Dermis microvascular lymphatic vessel endothelial cell (primary cell): ENCODE data around the gene CA10. TPM values are rescaled to one million over a fixed set of nuclear protein-coding genes. Genes with fewer than 3 reads are reported as not detected.
A peak's percentile ranks its signal among the peaks of the same experiment; 100 is the strongest.

Experiments used
- DNase-seq, 2 donors: peaks; one replicate each; pipeline versions ENCODE4 v3.0.0 to v3.0.0-alpha.2; 2010; ENCODE audit warnings: low read depth in 2 of 2
- total RNA-seq: library from RNA; depleted of rRNA; stranded (reverse); fragments of >200 nt; gene quantifications from 2 replicates; pipeline ENCODE4 v1.2.1, GENCODE V29; 2014

The CA10 gene
- total RNA-seq, 1 donor from 2014 or later = not detected

GRCh38 chr17:51769231-51769630 is 389.3 kb downstream of the CA10 start:
- no peak for DNase-seq

GRCh38 chr17:51768706-51769105 is 389.8 kb downstream of the CA10 start:
- DNase-seq = no peak

DNA sequence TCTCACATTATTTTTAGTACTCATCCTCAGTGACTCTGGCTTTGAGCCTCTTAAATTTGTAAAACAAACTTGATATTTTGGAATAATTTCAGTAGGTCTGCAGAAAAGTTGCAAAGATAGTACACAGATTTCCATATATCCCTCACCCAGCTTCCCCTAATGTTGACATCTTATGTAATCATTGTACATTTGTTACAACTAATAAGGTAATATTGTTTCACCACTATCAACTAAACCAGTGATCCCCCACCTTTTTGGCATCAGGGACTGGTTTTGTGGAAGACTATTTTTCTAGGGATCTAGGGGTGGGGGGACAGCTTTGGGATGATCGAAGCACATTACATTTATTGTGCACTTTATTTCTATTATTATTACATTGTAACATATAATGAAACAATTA is 391.2 kb downstream of the CA10 start:
- DNase-seq = no peak

- DNase-seq = no peak
Measured at GRCh38 chr17:51765282-51766135, 393.0 kb downstream of the CA10 start.

GRCh38 chr17:51764387-51764971 is 394.0 kb downstream of the CA10 start:
- peak; percentile 43 to 55 for DNase-seq

DNA sequence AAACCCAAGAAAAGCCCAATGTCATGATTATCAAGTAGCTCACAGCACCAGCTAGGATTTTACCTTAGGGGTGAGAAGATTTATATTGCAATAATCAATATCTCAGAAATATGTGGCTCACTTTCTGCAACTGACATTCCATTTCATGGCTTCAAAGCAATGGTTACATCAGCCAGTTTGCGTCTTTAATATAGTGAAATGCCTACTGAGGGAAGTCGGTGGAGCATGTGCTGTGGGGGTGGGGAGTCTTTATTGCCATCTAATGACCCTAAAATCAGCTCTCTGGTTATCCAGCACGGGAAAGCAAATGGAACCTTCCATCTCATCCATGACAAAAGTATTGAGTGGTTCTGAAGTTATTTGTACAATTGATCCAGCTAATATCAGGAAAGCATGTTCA is 395.5 kb downstream of the CA10 start:
- DNase-seq = no peak

- DNase-seq = no peak
Measured at GRCh38 chr17:51761105-51761504, 397.4 kb downstream of the CA10 start.

DNA sequence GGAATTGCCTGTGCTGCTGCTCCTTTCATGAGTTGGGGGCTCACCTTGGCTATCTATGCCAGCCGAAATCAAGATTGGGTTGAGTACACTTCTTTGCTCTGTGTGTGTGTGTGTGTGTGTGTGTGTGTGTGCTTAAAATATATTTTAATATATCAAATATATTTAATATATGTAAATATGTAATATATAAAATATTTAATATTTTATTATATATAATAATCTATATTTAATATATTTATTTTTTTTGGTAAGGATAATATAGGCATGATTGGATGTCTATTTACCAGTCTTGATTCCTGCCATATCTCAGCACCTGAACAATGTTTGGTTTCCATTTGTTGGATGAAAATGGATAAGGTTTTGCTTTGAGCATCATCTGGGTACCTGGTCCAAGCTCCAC is 399.3 kb downstream of the CA10 start:
- DNase-seq = no peak

GRCh38 chr17:51751072-51751471 is 407.4 kb downstream of the CA10 start:
- DNase-seq = no peak

GRCh38 chr17:51748749-51749604 is 409.5 kb downstream of the CA10 start:
- no peak for DNase-seq

- no peak for DNase-seq
Measured at GRCh38 chr17:51746421-51746820, 412.1 kb downstream of the CA10 start.

GRCh38 chr17:51745993-51746392 is 412.5 kb downstream of the CA10 start:
- no peak for DNase-seq

DNA sequence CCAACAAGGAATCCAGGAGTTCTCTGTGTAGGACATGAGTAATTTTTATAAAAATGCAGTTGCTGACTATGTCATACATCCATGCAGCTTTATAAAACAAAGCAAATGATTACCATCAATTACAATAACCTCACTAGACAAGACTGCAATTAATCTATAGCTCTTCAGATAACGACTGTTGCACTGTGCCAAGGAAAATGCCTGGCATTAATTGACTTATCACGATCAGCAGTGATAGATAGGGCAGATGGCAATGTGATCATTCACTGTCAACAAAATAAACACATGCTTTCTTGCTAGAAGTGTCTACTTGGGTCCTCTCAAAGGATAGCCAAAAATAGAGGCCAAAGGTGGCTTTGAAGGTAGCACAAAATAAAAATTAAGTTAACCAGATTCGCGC is 415.0 kb downstream of the CA10 start:
- no peak for DNase-seq

DNA sequence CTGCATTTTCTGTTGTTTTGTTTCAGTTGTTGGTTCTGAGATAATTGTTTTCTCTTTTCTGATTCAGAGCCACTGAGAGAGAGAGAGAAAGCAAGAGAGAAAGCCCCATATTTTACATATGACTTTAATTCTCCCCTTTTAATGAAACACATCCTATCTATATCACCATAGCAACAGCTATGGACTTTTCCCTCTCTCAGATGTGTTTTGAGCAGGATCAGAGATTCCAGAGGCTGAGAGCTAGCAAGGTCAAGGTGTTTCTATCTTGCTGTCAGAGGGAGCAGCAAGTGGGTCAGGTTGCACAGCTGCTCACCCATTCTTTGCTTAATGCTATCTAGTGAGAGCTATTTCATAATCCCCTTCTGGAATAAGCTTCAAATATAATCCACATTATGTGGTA is 415.9 kb downstream of the CA10 start:
- no peak for DNase-seq

- no peak for DNase-seq
Measured at GRCh38 chr17:51741458-51741857, 417.1 kb downstream of the CA10 start.

GRCh38 chr17:51740531-51740930 is 418.0 kb downstream of the CA10 start:
- DNase-seq = no peak

GRCh38 chr17:51739245-51739886 is 419.1 kb downstream of the CA10 start:
- DNase-seq = no peak

DNA sequence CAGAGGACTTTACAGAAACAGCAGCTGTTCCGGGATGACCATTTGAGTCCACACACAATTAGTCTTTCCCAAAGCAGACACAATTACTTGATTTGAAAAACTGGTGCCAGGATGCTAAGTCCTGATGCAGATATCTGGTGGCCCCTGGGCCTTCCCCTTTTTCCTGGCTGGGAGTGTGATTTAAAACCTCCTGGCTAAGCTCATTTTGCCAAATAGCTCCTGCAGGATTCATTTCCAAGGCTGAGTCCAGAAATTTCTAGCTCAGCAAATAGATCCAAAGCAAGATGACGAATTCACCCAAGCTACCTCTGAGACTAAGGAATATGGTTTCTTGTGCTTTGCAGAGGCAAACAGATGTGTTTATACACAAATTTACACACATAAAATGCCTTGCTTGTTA is 422.2 kb downstream of the CA10 start:
- DNase-seq = no peak

DNA sequence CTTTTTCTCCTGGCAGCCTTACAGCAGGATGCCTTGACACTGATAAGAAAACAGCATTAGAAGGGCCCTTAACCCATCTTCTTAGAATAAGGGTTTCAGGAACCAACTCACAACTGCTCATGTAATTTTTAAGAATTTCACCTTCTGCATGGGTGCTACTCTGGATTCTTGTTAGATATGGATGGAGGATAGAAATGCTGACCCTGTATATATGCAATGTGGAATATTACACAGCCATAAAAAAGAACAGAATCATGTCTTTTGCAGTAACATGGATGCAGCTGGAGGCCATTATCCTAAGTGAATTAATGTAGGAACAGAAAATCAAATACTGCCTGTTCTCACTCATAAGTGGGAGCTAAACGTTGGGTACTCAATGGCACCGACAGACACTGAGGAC is 423.5 kb downstream of the CA10 start:
- DNase-seq = no peak

GRCh38 chr17:51734462-51734861 is 424.1 kb downstream of the CA10 start:
- no peak for DNase-seq

DNA sequence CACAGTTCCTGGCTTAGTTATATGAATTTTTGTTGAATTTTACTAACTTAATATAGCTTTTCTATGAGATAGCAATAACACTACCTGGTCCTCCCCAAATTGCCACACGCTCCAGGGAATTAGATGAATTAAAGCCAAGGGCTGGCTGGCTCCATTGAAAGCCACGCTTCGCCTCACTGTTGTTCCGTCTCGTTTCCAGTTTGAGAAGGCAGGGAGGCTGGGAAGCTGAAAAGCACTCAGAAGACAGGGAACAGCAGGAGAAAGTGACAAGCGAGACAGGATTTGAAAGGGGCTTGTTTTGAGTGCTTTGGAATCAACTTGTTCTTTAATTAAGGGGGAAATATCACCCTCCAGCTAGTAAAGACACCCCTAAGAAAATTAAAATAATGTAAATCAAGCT is 425.3 kb downstream of the CA10 start:
- DNase-seq = no peak
